Measurements from ENCODE around the gene C21orf91.

DNA sequence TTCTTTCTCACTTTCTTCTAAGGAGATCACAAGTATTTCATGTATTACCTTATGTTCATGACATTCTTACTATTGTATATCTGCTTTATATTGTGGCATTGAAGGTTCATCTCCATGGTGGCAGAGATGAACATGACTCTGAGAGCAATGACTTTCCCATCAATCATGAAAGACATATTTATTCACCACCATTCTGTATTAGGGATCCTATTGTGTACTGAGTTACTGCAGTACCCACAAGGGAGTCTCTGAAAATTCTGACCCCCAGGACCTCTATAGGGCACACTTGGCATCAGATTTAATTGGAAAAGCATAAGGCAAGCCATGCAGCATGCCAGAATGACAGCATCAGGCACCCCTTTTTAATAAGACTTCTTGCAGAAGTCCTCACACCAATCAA is 21.9 kb upstream of the C21orf91 start:
- TF ChIP-seq POLR2AphosphoS5 (IDR thresholded peaks at IDR 0.05; ENCODE audit: low read depth, low read length) (no peak), TAF1 (IDR thresholded peaks at IDR 0.05; ENCODE audit: borderline replicate concordance, insufficient read depth, low read length) (no peak), SIN3A (IDR thresholded peaks at IDR 0.05; ENCODE audit: borderline replicate concordance, insufficient read depth, low read length) (no peak), FOXP2 (optimal IDR thresholded peaks at IDR 0.05; ENCODE audit: borderline replicate concordance, extremely low read depth, extremely low read length, insufficient read depth) (no peak)
- TF ChIP-seq, protein P1, sequence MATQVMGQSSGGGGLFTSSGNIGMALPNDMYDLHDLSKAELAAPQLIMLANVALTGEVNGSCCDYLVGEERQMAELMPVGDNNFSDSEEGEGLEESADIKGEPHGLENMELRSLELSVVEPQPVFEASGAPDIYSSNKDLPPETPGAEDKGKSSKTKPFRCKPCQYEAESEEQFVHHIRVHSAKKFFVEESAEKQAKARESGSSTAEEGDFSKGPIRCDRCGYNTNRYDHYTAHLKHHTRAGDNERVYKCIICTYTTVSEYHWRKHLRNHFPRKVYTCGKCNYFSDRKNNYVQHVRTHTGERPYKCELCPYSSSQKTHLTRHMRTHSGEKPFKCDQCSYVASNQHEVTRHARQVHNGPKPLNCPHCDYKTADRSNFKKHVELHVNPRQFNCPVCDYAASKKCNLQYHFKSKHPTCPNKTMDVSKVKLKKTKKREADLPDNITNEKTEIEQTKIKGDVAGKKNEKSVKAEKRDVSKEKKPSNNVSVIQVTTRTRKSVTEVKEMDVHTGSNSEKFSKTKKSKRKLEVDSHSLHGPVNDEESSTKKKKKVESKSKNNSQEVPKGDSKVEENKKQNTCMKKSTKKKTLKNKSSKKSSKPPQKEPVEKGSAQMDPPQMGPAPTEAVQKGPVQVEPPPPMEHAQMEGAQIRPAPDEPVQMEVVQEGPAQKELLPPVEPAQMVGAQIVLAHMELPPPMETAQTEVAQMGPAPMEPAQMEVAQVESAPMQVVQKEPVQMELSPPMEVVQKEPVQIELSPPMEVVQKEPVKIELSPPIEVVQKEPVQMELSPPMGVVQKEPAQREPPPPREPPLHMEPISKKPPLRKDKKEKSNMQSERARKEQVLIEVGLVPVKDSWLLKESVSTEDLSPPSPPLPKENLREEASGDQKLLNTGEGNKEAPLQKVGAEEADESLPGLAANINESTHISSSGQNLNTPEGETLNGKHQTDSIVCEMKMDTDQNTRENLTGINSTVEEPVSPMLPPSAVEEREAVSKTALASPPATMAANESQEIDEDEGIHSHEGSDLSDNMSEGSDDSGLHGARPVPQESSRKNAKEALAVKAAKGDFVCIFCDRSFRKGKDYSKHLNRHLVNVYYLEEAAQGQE (IDR thresholded peaks at IDR 0.05; ENCODE audit: insufficient read depth in 1 of 2, low read depth in 2 of 2, low read length in 2 of 2), result no peak
